ENCODE results near the gene POC5. TPM values are rescaled to one million over a fixed set of nuclear protein-coding genes. Genes with fewer than 3 reads are reported as not detected.
A peak's percentile ranks its signal among the peaks of the same experiment; 100 is the strongest.
"Not testable (repeated sequence)": the region's sequence is repeated elsewhere in the genome, so short reads cannot be mapped to it uniquely, and the experiment has no call there.

Gene POC5
- total RNA-seq, 1 experiment from 2014 or later, result 48.0 TPM

GRCh38 chr5:75733767-75734166 is 16.5 kb upstream of the POC5 start:
- H3K4me3 ChIP-seq (ENCODE audit: low read length), result no peak overlapping the region
- no peak overlapping the region for H3K27ac ChIP-seq (ENCODE audit: low read length)

GRCh38 chr5:75731515-75731914 is 14.3 kb upstream of the POC5 start:
- DNase-seq, result not testable (repeated sequence)

More at GRCh38 chr5:75733767-75734166, 16.5 kb upstream of the POC5 start:
- Histone ChIP-seq H3K9ac (ENCODE audit: low read length) (no peak overlapping the region), H3K27me3 (ENCODE audit: low read length) (no peaks in the 10 kb centered on the region), H3K4me1 (ENCODE audit: low read length) (no peaks in the 10 kb centered on the region), H3K79me2 (ENCODE audit: low read length) (no peaks in the 10 kb centered on the region), H2AFZ (ENCODE audit: low read length) (no peak overlapping the region), H3K4me2 (ENCODE audit: low read depth, low read length, poor library complexity, severe bottlenecking) (no peak overlapping the region), H3K36me3 (ENCODE audit: insufficient read depth, low read length) (no peaks in the 10 kb centered on the region), H4K20me1 (ENCODE audit: insufficient read depth, low read depth, low read length) (no peaks in the 10 kb centered on the region), H3K9me3 (ENCODE audit: low read length) (no peaks in the 10 kb centered on the region), H3K9me2 (replicated peaks; ENCODE audit: insufficient read depth, low read length) (no peaks in the 10 kb centered on the region)
- no peak for DNase-seq

GRCh38 chr5:75729321-75729720 is 12.1 kb upstream of the POC5 start:
- no peak overlapping the region for H2AFZ ChIP-seq (ENCODE audit: low read length)
- H3K36me3 ChIP-seq (ENCODE audit: insufficient read depth, low read length), result no peaks in the 10 kb centered on the region
- no peak overlapping the region for H3K4me3 ChIP-seq (ENCODE audit: low read length)
- no peak overlapping the region for H3K27ac ChIP-seq (ENCODE audit: low read length)
- H3K4me2 ChIP-seq (ENCODE audit: low read depth, low read length, poor library complexity, severe bottlenecking), result no peak overlapping the region
- no peaks in the 10 kb centered on the region for H3K79me2 ChIP-seq (ENCODE audit: low read length)
- H3K4me1 ChIP-seq (ENCODE audit: low read length), result no peaks in the 10 kb centered on the region
- H4K20me1 ChIP-seq (ENCODE audit: insufficient read depth, low read depth, low read length), result no peaks in the 10 kb centered on the region
- H3K27me3 ChIP-seq (ENCODE audit: low read length), result no peaks in the 10 kb centered on the region
- DNase-seq, result no peak
- no peak overlapping the region for H3K9ac ChIP-seq (ENCODE audit: low read length)
- H3K9me3 ChIP-seq (ENCODE audit: low read length), result no peaks in the 10 kb centered on the region
- H3K9me2 ChIP-seq (replicated peaks; ENCODE audit: insufficient read depth, low read length), result no peaks in the 10 kb centered on the region

More at GRCh38 chr5:75731515-75731914, 14.3 kb upstream of the POC5 start:
- not testable (repeated sequence) for H3K27ac ChIP-seq (ENCODE audit: low read length); H3K79me2 ChIP-seq (ENCODE audit: low read length); H3K9me3 ChIP-seq (ENCODE audit: low read length); H3K4me1 ChIP-seq (ENCODE audit: low read length); H3K9ac ChIP-seq (ENCODE audit: low read length); H3K4me3 ChIP-seq (ENCODE audit: low read length); H4K20me1 ChIP-seq (ENCODE audit: insufficient read depth, low read depth, low read length); H3K36me3 ChIP-seq (ENCODE audit: insufficient read depth, low read length); H3K4me2 ChIP-seq (ENCODE audit: low read depth, low read length, poor library complexity, severe bottlenecking); H3K27me3 ChIP-seq (ENCODE audit: low read length); H3K9me2 ChIP-seq (replicated peaks; ENCODE audit: insufficient read depth, low read length); H2AFZ ChIP-seq (ENCODE audit: low read length)

- no peaks in the 10 kb centered on the region for H4K20me1 ChIP-seq (ENCODE audit: insufficient read depth, low read depth, low read length)
- no peak overlapping the region for H3K4me2 ChIP-seq (ENCODE audit: low read depth, low read length, poor library complexity, severe bottlenecking)
- no peak for DNase-seq
- H3K27me3 ChIP-seq (ENCODE audit: low read length), result no peaks in the 10 kb centered on the region
- no peak overlapping the region for H3K27ac ChIP-seq (ENCODE audit: low read length)
- no peaks in the 10 kb centered on the region for H3K79me2 ChIP-seq (ENCODE audit: low read length)
- no peaks in the 10 kb centered on the region for H3K36me3 ChIP-seq (ENCODE audit: insufficient read depth, low read length)
- H3K9me3 ChIP-seq (ENCODE audit: low read length), result no peaks in the 10 kb centered on the region
- no peaks in the 10 kb centered on the region for H3K9me2 ChIP-seq (replicated peaks; ENCODE audit: insufficient read depth, low read length)
- H3K9ac ChIP-seq (ENCODE audit: low read length), result no peak overlapping the region
- no peak overlapping the region for H2AFZ ChIP-seq (ENCODE audit: low read length)
- H3K4me1 ChIP-seq (ENCODE audit: low read length), result no peaks in the 10 kb centered on the region
- H3K4me3 ChIP-seq (ENCODE audit: low read length), result no peak overlapping the region
Measured at GRCh38 chr5:75727931-75728330, 10.7 kb upstream of the POC5 start.

- H3K36me3 ChIP-seq (ENCODE audit: insufficient read depth, low read length); H2AFZ ChIP-seq (ENCODE audit: low read length); H3K9ac ChIP-seq (ENCODE audit: low read length); H4K20me1 ChIP-seq (ENCODE audit: insufficient read depth, low read depth, low read length); H3K4me1 ChIP-seq (ENCODE audit: low read length); H3K4me3 ChIP-seq (ENCODE audit: low read length); H3K27me3 ChIP-seq (ENCODE audit: low read length); H3K9me3 ChIP-seq (ENCODE audit: low read length); H3K9me2 ChIP-seq (replicated peaks; ENCODE audit: insufficient read depth, low read length); H3K79me2 ChIP-seq (ENCODE audit: low read length); DNase-seq; H3K27ac ChIP-seq (ENCODE audit: low read length); H3K4me2 ChIP-seq (ENCODE audit: low read depth, low read length, poor library complexity, severe bottlenecking): not testable (repeated sequence)
Measured at GRCh38 chr5:75726224-75726623, 9.0 kb upstream of the POC5 start.

- DNase-seq, result no peak
- Histone ChIP-seq H3K4me2 (ENCODE audit: low read depth, low read length, poor library complexity, severe bottlenecking) (no peak overlapping the region), H3K27ac (ENCODE audit: low read length) (no peak overlapping the region), H3K9me3 (ENCODE audit: low read length) (no peaks in the 10 kb centered on the region), H3K4me3 (ENCODE audit: low read length) (no peak overlapping the region), H3K36me3 (ENCODE audit: insufficient read depth, low read length) (no peaks in the 10 kb centered on the region), H3K9ac (ENCODE audit: low read length) (no peak overlapping the region), H4K20me1 (ENCODE audit: insufficient read depth, low read depth, low read length) (no peaks in the 10 kb centered on the region), H3K79me2 (ENCODE audit: low read length) (no peaks in the 10 kb centered on the region), H3K9me2 (replicated peaks; ENCODE audit: insufficient read depth, low read length) (no peaks in the 10 kb centered on the region), H3K27me3 (ENCODE audit: low read length) (no peaks in the 10 kb centered on the region), H3K4me1 (ENCODE audit: low read length) (no peaks in the 10 kb centered on the region), H2AFZ (ENCODE audit: low read length) (no peak overlapping the region)
Measured at GRCh38 chr5:75723378-75723777, 6.1 kb upstream of the POC5 start.

GRCh38 chr5:75721573-75721972 is 4.3 kb upstream of the POC5 start:
- Histone ChIP-seq H3K4me1 (ENCODE audit: low read length) (peaks cover 4% of the 10 kb centered on the region), H3K4me3 (ENCODE audit: low read length) (no peak overlapping the region), H4K20me1 (ENCODE audit: insufficient read depth, low read depth, low read length) (no peaks in the 10 kb centered on the region), H3K79me2 (ENCODE audit: low read length) (peaks cover 3% of the 10 kb centered on the region), H3K9me3 (ENCODE audit: low read length) (no peaks in the 10 kb centered on the region), H3K9ac (ENCODE audit: low read length) (no peak overlapping the region), H2AFZ (ENCODE audit: low read length) (no peak overlapping the region), H3K36me3 (ENCODE audit: insufficient read depth, low read length) (no peaks in the 10 kb centered on the region), H3K27me3 (ENCODE audit: low read length) (no peaks in the 10 kb centered on the region), H3K27ac (ENCODE audit: low read length) (no peak overlapping the region), H3K9me2 (replicated peaks; ENCODE audit: insufficient read depth, low read length) (no peaks in the 10 kb centered on the region), H3K4me2 (ENCODE audit: low read depth, low read length, poor library complexity, severe bottlenecking) (no peak overlapping the region)
- DNase-seq, result no peak

GRCh38 chr5:75720882-75721281 is 3.6 kb upstream of the POC5 start:
- Histone ChIP-seq H3K9me2 (replicated peaks; ENCODE audit: insufficient read depth, low read length) (no peaks in the 10 kb centered on the region), H3K27me3 (ENCODE audit: low read length) (no peaks in the 10 kb centered on the region), H3K9ac (ENCODE audit: low read length) (no peak overlapping the region), H2AFZ (ENCODE audit: low read length) (no peak overlapping the region), H3K4me3 (ENCODE audit: low read length) (no peak overlapping the region), H3K9me3 (ENCODE audit: low read length) (no peaks in the 10 kb centered on the region), H4K20me1 (ENCODE audit: insufficient read depth, low read depth, low read length) (no peaks in the 10 kb centered on the region), H3K4me2 (ENCODE audit: low read depth, low read length, poor library complexity, severe bottlenecking) (no peak overlapping the region), H3K79me2 (ENCODE audit: low read length) (peaks cover 10% of the 10 kb centered on the region), H3K36me3 (ENCODE audit: insufficient read depth, low read length) (no peaks in the 10 kb centered on the region), H3K4me1 (ENCODE audit: low read length) (peaks cover 7% of the 10 kb centered on the region), H3K27ac (ENCODE audit: low read length) (no peak overlapping the region)
- no peak for DNase-seq

GRCh38 chr5:75716715-75717081 is 539 bp downstream of the POC5 start:
- no peaks in the 10 kb centered on the region for H3K27me3 ChIP-seq (ENCODE audit: low read length)
- DNase-seq, result no peak
- H3K9ac ChIP-seq (ENCODE audit: low read length), result peak overlapping the region; percentile 94
- H4K20me1 ChIP-seq (ENCODE audit: insufficient read depth, low read depth, low read length), result no peaks in the 10 kb centered on the region
- peak overlapping the region; percentile 79 for H3K4me2 ChIP-seq (ENCODE audit: low read depth, low read length, poor library complexity, severe bottlenecking)
- H2AFZ ChIP-seq (ENCODE audit: low read length), result peak overlapping the region; percentile 40
- peaks cover 51% of the 10 kb centered on the region for H3K79me2 ChIP-seq (ENCODE audit: low read length)
- H3K27ac ChIP-seq (ENCODE audit: low read length), result peak overlapping the region; percentile 90
- H3K9me2 ChIP-seq (replicated peaks; ENCODE audit: insufficient read depth, low read length), result no peaks in the 10 kb centered on the region
- peaks cover 16% of the 10 kb centered on the region for H3K36me3 ChIP-seq (ENCODE audit: insufficient read depth, low read length)
- peak overlapping the region; percentile 95 for H3K4me3 ChIP-seq (ENCODE audit: low read length)
- no peaks in the 10 kb centered on the region for H3K9me3 ChIP-seq (ENCODE audit: low read length)
- peaks cover 13% of the 10 kb centered on the region for H3K4me1 ChIP-seq (ENCODE audit: low read length)

All from Karpas-422 (cell line).